Hair follicle dermal papilla cell (primary cell): Measurements from ENCODE around the gene LOXL1. TPM values are rescaled to one million over a fixed set of nuclear protein-coding genes. Genes with fewer than 3 reads are reported as not detected.

Experiments
- total RNA-seq: library from RNA; depleted of rRNA; stranded (reverse); fragments of >200 nt; gene quantifications from 2 replicates; pipeline ENCODE4 v1.2.3, GENCODE V29; 2012

LOXL1 gene
- 342 and 434 TPM in 2 replicates for total RNA-seq

DNA sequence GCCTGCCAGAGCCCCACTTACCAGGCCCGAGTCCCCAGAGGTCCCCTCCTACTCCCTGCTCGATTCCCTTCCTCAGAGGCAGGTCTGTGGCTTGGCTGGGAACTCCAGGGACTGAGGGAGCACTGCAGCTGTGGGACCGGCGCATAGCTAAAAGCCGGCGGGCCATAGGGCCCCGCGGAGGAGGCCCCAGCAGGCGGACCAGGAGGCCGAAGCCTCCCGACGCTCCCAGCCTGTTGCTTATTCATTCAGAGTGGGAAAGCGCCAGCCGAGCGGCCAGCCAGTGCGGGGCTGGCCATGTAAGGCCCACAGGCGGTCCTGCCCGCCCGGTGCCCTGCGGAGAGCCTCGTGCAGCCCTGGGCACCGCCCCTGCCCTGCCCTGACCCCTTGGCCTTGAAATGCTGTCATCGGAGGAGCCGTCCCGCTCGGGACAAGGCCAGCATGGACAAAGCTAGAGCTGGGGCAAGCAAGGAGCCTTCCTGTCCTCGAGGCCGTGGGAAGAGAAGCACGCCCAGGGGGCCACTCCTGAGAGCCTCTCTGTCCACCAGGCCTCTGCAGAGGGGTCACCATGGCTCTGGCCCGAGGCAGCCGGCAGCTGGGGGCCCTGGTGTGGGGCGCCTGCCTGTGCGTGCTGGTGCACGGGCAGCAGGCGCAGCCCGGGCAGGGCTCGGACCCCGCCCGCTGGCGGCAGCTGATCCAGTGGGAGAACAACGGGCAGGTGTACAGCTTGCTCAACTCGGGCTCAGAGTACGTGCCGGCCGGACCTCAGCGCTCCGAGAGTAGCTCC lies at the start of gene LOXL1:
LOXL1 (plus strand) TSS at position 244 of the 784 bp plus-strand sequence; CDS start at position 566, 322 bp downstream.

DNA sequence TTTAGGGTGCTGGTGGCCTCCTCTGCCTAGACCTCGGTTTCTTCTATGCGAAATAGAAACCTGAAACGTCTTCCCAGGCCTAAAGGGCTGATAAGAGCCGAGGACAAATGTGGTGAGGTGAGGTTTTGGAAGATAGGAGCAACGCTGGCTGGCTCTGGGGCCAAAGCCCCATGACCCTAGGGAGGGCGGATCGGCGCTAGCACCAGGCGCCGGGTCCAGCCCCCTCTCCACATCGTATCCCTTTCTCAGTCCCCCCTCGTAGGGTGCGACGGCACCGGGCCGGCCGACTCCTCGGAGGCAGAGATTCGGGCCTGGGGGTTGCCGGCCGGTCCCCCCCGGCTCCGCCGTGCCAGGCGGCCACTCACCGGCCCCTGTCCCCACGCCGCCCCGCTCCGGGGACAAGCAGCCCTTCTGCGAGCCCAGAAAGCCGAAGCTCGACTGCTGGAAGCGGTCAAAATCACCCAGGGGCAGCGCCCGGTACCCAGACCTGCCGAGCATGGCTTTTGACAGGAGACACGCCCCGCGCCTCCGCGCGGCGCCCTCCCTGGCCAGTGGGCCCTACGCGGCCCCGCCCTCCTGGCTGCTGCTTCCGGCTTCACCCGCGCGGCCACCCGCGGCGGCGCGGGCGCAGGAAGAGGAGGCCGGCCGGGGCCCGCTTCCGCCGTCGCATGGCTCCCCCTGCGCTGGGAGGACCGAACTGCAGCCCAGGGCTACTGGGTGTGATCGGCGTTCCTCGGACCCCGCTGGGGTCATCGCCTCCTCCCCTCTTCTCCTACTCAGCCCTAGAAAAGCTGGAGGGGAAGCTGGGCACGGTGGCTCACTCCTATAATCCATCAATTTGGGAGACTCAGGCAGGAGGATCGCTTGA lies 65.7 kb downstream of the LOXL1 start, which contains the start of gene STOML1:
STOML1 (minus strand) TSS at position 570 of the 868 bp plus-strand sequence; CDS start at position 498, 72 bp downstream.

DNA sequence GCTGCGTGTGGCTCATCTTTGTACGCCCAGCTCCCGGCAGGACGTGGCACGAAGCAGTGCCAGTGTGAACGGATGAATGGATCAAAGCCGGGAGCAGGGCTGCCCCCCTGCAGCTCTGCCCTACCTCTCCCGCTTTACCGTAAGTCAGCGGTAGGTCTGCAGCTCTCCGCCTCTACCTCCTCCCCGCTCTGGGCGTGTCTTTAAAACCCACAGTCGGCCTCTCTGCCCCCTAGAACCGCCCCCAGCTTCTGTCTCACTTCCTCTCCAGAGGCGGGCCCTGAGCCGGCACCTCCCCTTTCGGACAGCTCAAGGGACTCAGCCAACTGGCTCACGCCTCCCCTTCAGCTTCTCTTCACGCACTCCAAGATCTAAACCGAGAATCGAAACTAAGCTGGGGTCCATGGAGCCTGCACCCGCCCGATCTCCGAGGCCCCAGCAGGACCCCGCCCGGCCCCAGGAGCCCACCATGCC lies 68.2 kb downstream of the LOXL1 start, which contains the start of gene PML:
PML (plus strand) TSS at position 304 of the 471 bp plus-strand sequence; CDS start at position 401, 97 bp downstream.

Other genes starting within 250 kb of the LOXL1 start
- 78.1 and 99.5 TPM in 2 replicates for gene CD276, start 242.1 kb upstream of the LOXL1 start, total RNA-seq
- 3.6 and 6.1 TPM in 2 replicates for gene INSYN1, start 173.1 kb upstream of the LOXL1 start, total RNA-seq
- not detected in 2 replicates for gene TBC1D21, start 52.9 kb upstream of the LOXL1 start, total RNA-seq
- 22.6 and 32.2 TPM in 2 replicates for gene STOML1, start 65.8 kb downstream of the LOXL1 start, total RNA-seq
- gene PML, start 68.3 kb downstream of the LOXL1 start, total RNA-seq: 123 and 146 TPM in 2 replicates
- not detected in 2 replicates for gene GOLGA6A, start 156.1 kb downstream of the LOXL1 start, total RNA-seq
- 0.73 TPM in 1 of 2 replicates, not detected in the other for gene ISLR2, start 204.1 kb downstream of the LOXL1 start, total RNA-seq
- 194 and 325 TPM in 2 replicates for gene ISLR, start 247.2 kb downstream of the LOXL1 start, total RNA-seq